CD14-positive monocyte (primary cell): ENCODE data around the gene URGCP. TPM values are rescaled to one million over a fixed set of nuclear protein-coding genes. Genes with fewer than 3 reads are reported as not detected.

ENCODE experiments used
- DNase-seq, 3 donors: peaks; one replicate each; pipeline ENCODE4 v3.0.0-alpha.2; 2011 to 2022
- H2AFZ ChIP-seq: 2 replicates; pipeline ENCODE4 v1.6.0; 2012; ENCODE audit warnings: mild to moderate bottlenecking, low read depth, low read length, inconsistent platforms; ENCODE audit not compliant: insufficient read depth, poor library complexity, severe bottlenecking
- H3K27ac ChIP-seq, 2 donors: 1 replicate in 1 of 2; 2 replicates in 1 of 2; pipeline ENCODE4 v1.5.1; 2012 to 2013; ENCODE audit warnings: low read length in 2 of 2, control low read depth in 1 of 2, inconsistent platforms in 1 of 2, low read depth in 1 of 2, mild to moderate bottlenecking in 1 of 2
- H3K27me3 ChIP-seq, 2 donors: one replicate each; pipeline versions ENCODE4 v1.6.0 to v1.6.1; 2011 to 2013; ENCODE audit warnings: low read length in 2 of 2; ENCODE audit not compliant: control insufficient read depth in 2 of 2, insufficient read depth in 2 of 2
- H3K36me3 ChIP-seq, 2 donors: replicated peaks in 1 of 2; 1 replicate in 1 of 2; 2 replicates in 1 of 2; pipeline versions ENCODE4 v1.5.1 to v1.6.1; 2012 to 2013; ENCODE audit warnings: low read length in 2 of 2, control low read depth in 1 of 2, inconsistent platforms in 1 of 2, mild to moderate bottlenecking in 1 of 2; ENCODE audit not compliant: insufficient read depth in 2 of 2, control insufficient read depth in 1 of 2
- H3K4me1 ChIP-seq, 2 donors: 1 replicate in 1 of 2; 2 replicates in 1 of 2; pipeline versions ENCODE4 v1.5.1 to v1.6.1; 2012 to 2013; ENCODE audit warnings: low read length in 2 of 2, control low read depth in 1 of 2, inconsistent platforms in 1 of 2, mild to moderate bottlenecking in 1 of 2, moderate library complexity in 1 of 2; ENCODE audit not compliant: insufficient read depth in 2 of 2, control insufficient read depth in 1 of 2
- H3K4me2 ChIP-seq: replicated peaks from 2 replicates; pipeline ENCODE3; 2012; ENCODE audit warnings: low read length, moderate library complexity, mild to moderate bottlenecking; ENCODE audit not compliant: poor library complexity, severe bottlenecking; ENCODE audit errors: extremely low read depth
- H3K4me3 ChIP-seq, 3 experiments: fragments of 200-600 bp in 1 of 3; sonication (generic) in 1 of 3; replicated peaks in 1 of 3; 1 replicate in 2 of 3; 2 replicates in 1 of 3; pipeline ENCODE4 v1.5.1; 2011 to 2013; ENCODE audit warnings: low read length in 3 of 3, mild to moderate bottlenecking in 3 of 3, control low read depth in 2 of 3, low read depth in 2 of 3, inconsistent platforms in 1 of 3, moderate library complexity in 1 of 3
- H3K79me2 ChIP-seq: 2 replicates; pipeline ENCODE4 v1.6.0; 2012; ENCODE audit warnings: mild to moderate bottlenecking, control low read depth, inconsistent platforms, low read length, moderate library complexity; ENCODE audit not compliant: insufficient read depth
- H3K9ac ChIP-seq: 2 replicates; pipeline ENCODE4 v1.6.0; 2017; ENCODE audit warnings: low read length, mild to moderate bottlenecking; ENCODE audit not compliant: insufficient read depth, poor library complexity, severe bottlenecking
- H3K9me3 ChIP-seq, 2 donors: replicated peaks in 1 of 2; 1 replicate in 1 of 2; 2 replicates in 1 of 2; pipeline versions ENCODE4 v1.5.1 to v1.6.1; 2012 to 2013; ENCODE audit warnings: low read length in 2 of 2, control low read depth in 1 of 2; ENCODE audit not compliant: control insufficient read depth in 1 of 2, insufficient read depth in 1 of 2
- H4K20me1 ChIP-seq: 2 replicates; pipeline ENCODE4 v1.6.0; 2012; ENCODE audit warnings: mild to moderate bottlenecking, low read length, control low read depth, moderate library complexity; ENCODE audit not compliant: insufficient read depth
- H3K27ac Mint-ChIP-seq, 7 donors: one replicate each; pipeline ENCODE4 v1.8.0; 2020; ENCODE audit warnings: mild to moderate bottlenecking in 7 of 7, mixed read lengths in 7 of 7, moderate library complexity in 6 of 7, inconsistent platforms in 2 of 7
- H3K27me3 Mint-ChIP-seq, 3 donors: one replicate each; pipeline ENCODE4 v1.8.0; 2021 to 2022; ENCODE audit warnings: low read depth in 3 of 3, mild to moderate bottlenecking in 3 of 3, mixed read lengths in 3 of 3, moderate library complexity in 3 of 3, inconsistent platforms in 1 of 3
- H3K36me3 Mint-ChIP-seq, 2 donors: one replicate each; pipeline ENCODE4 v1.8.0; 2020; ENCODE audit warnings: mixed read lengths in 2 of 2, inconsistent platforms in 1 of 2, mild to moderate bottlenecking in 1 of 2
- H3K4me1 Mint-ChIP-seq: one replicate; pipeline ENCODE4 v1.8.0; 2020; ENCODE audit warnings: mild to moderate bottlenecking, mixed read lengths
- H3K4me3 Mint-ChIP-seq, 2 donors: one replicate each; pipeline ENCODE4 v1.8.0; 2020; ENCODE audit warnings: mild to moderate bottlenecking in 2 of 2, mixed read lengths in 2 of 2, moderate library complexity in 1 of 2
- H3K9me3 Mint-ChIP-seq, 7 donors: one replicate each; pipeline ENCODE4 v1.8.0; 2020 to 2022; ENCODE audit warnings: mixed read lengths in 7 of 7, mild to moderate bottlenecking in 6 of 7, moderate library complexity in 6 of 7, inconsistent platforms in 2 of 7
- WGBS: methylation state at CpG from one replicate; pipeline ENCODE4 v1.1.5; 2013; ENCODE audit warnings: missing lambda C conversion rate; ENCODE audit not compliant: insufficient coverage; 5-methylcytosine and 5-hydroxymethylcytosine counted together
- intact Hi-C, 2 donors: fragments of 100-400 bp; cut with micrococcal nuclease; formaldehyde crosslinking; loops; one replicate each; pipeline versions ENCODE4 v1.15.0 to v1.15.1; 2023
- polyA plus RNA-seq, 3 donors: library from polyadenylated mRNA; depleted of rRNA in 1 of 3; unstranded in 2 of 3; stranded (reverse) in 1 of 3; fragments of 300-500 nt in 2 of 3; fragments of >200 nt in 1 of 3; fragmentation: Illumina TruSeq in 2 of 3; gene quantifications; 1 replicate in 2 of 3; 2 replicates in 1 of 3; pipeline ENCODE4 v1.2.3, GENCODE V29; 2012 to 2021
- TF ChIP-seq, protein P1 (sequence below): fragments of 200-600 bp; IDR thresholded peaks from one replicate; pipeline ENCODE4 v1.8.0; 2022; ENCODE audit warnings: antibody characterized with exemption, mild to moderate bottlenecking

URGCP gene
- polyA plus RNA-seq, 3 donors, result 5.7 to 6.8 (median 5.9) TPM

DNA sequence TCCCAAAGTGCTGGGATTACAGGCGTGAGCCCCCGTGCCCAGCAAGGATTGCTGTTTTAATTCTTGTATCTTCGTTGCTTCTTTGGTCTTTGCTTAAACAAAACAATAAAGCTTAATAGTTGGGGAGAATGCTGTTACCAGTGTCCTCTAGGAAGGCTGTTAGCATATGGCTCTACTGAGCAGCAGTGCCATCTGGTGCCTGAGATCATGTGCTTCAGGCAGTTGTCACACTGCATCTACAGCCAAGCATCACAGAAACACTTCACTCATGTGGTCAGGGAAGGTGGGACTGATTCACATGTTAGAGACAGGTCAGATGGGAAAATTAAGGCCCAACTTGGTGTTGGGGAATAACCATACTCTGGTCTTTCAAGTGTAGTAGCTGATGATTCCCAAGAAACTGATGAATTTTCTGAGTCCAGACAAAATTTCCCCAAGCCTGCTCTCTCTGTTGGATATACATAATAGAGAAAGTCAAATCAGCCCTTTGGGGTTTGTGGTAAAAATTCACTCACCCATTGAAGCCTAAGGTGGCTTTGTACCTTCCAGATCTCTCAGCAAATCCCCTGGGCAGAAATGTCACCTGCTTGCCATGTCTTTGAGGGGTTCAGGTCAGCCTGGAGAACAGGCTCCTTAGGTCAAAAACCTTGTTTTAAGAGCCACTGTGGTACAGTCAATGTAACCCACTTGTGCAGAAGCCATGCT, 48.3 kb upstream of the URGCP start:
- peak overlapping the region in 1 of 7 donors; percentile 23 for H3K27ac Mint-ChIP-seq
- H3K27me3 Mint-ChIP-seq, result peaks cover 0 to 1% (median 0%) of the 10 kb centered on the region in 3 donors
- H3K4me2 ChIP-seq, result no peak overlapping the region
- WGBS, result 87% methylated on average over 3 of the region's 3 CpGs
- no peak overlapping the region for H3K27ac ChIP-seq
- peaks cover 30 to 37% of the 10 kb centered on the region in 2 donors for H3K36me3 Mint-ChIP-seq
- peaks cover 0 to 11% (median 4%) of the 10 kb centered on the region in 7 donors for H3K9me3 Mint-ChIP-seq
- no peaks in the 10 kb centered on the region for H3K27me3 ChIP-seq
- H2AFZ ChIP-seq, result no peak overlapping the region
- H3K9me3 ChIP-seq, result no peaks in the 10 kb centered on the region
- DNase-seq, result no peak
- TF ChIP-seq, protein P1, sequence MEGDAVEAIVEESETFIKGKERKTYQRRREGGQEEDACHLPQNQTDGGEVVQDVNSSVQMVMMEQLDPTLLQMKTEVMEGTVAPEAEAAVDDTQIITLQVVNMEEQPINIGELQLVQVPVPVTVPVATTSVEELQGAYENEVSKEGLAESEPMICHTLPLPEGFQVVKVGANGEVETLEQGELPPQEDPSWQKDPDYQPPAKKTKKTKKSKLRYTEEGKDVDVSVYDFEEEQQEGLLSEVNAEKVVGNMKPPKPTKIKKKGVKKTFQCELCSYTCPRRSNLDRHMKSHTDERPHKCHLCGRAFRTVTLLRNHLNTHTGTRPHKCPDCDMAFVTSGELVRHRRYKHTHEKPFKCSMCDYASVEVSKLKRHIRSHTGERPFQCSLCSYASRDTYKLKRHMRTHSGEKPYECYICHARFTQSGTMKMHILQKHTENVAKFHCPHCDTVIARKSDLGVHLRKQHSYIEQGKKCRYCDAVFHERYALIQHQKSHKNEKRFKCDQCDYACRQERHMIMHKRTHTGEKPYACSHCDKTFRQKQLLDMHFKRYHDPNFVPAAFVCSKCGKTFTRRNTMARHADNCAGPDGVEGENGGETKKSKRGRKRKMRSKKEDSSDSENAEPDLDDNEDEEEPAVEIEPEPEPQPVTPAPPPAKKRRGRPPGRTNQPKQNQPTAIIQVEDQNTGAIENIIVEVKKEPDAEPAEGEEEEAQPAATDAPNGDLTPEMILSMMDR, result no peak
- H3K9ac ChIP-seq, result no peak overlapping the region
- no peaks in the 10 kb centered on the region for H3K4me1 Mint-ChIP-seq
- peaks cover 11 to 24% of the 10 kb centered on the region in 2 donors for H3K36me3 ChIP-seq
- H3K4me3 ChIP-seq, result no peak overlapping the region
- no peaks in the 10 kb centered on the region for H4K20me1 ChIP-seq
- no peaks in the 10 kb centered on the region for H3K4me1 ChIP-seq
- no peaks in the 10 kb centered on the region for H3K79me2 ChIP-seq
- no peak overlapping the region for H3K4me3 Mint-ChIP-seq
- intact Hi-C loops, result no loop called here

DNA sequence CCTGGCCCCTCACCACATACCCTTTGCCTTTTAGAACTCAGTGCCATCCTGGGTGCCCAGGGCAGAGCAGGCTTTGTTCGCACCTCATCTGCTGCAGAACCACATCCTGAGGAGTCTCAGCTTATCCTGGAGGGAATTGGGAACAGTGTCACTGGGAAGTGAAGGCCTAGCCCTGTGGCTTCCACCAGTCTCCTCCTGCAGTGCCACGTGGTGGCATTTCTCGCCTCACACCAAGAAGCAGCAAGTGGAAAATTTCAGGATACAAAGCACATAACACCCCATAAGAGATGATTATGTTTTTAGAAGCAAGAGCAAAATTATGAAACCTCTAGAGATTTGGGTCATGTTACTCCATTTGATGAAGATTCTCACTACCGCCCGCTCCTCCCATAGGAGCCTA, 46.7 kb upstream of the URGCP start:
- Histone ChIP-seq H4K20me1 (no peaks in the 10 kb centered on the region), H3K4me3 (no peak overlapping the region), H3K79me2 (no peaks in the 10 kb centered on the region), H3K4me1 (no peaks in the 10 kb centered on the region), H3K9me3 (no peaks in the 10 kb centered on the region), H3K27ac (no peak overlapping the region), H3K27me3 (no peaks in the 10 kb centered on the region), H3K36me3 (peaks cover 14 to 24% of the 10 kb centered on the region in 2 donors), H3K9ac (no peak overlapping the region), H3K4me2 (no peak overlapping the region), H2AFZ (no peak overlapping the region)
- Mint-ChIP-seq H3K4me1 (no peaks in the 10 kb centered on the region), H3K9me3 (no peaks in the 10 kb centered on the region), H3K27ac (peak overlapping the region in 1 of 7 donors; percentile 8), H3K36me3 (peaks cover 30 to 46% of the 10 kb centered on the region in 2 donors), H3K4me3 (no peak overlapping the region), H3K27me3 (peaks cover 0 to 1% (median under 1%) of the 10 kb centered on the region in 3 donors)
- no CpG with 5 or more reads among the region's 5 CpGs for WGBS
- TF ChIP-seq, protein P1, result no peak
- DNase-seq, result no peak
- intact Hi-C loops, result no loop called here
